HG03439 (cell line): ENCODE data around the gene KLC1.
"Not testable (repeated sequence)": the region's sequence is repeated elsewhere in the genome, so short reads cannot be mapped to it uniquely, and the experiment has no call there.

Experiments
- ATAC-seq: cut with Tn5 transposase; IDR thresholded peaks from one replicate; pipeline ENCODE4 v1.9.1; 2021; ENCODE audit warnings: mild to moderate bottlenecking, moderate library complexity; ENCODE audit not compliant: unreplicated experiment

KLC1 gene

DNA sequence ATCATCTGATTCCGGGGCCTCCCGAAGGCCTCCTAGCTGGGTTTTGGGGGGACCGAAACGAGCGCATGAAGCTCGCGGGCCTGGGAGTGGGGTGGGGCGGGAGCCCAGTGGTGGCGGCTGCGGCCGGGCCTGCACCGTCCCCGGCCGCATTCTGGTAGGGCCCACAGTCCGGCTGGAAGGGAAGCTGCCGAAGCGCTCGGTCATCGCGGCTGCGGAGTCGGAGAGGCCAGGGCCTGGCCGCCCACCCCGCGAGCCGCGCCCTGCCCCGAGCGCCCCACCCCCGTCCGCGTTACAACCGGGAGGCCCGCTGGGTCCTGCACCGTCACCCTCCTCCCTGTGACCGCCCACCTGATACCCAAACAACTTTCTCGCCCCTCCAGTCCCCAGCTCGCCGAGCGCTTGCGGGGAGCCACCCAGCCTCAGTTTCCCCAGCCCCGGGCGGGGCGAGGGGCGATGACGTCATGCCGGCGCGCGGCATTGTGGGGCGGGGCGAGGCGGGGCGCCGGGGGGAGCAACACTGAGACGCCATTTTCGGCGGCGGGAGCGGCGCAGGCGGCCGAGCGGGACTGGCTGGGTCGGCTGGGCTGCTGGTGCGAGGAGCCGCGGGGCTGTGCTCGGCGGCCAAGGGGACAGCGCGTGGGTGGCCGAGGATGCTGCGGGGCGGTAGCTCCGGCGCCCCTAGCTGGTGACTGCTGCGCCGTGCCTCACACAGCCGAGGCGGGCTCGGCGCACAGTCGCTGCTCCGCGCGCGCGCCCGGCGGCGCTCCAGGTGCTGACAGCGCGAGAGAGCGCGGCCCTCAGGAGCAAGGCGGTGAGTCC is at the start of gene KLC1:
Gene KLC1 (plus strand): TSS at position 528 of the 819 bp plus-strand sequence. CDS start 25,354 bp downstream, outside the sequence.
- ATAC-seq = peak; percentile 70

DNA sequence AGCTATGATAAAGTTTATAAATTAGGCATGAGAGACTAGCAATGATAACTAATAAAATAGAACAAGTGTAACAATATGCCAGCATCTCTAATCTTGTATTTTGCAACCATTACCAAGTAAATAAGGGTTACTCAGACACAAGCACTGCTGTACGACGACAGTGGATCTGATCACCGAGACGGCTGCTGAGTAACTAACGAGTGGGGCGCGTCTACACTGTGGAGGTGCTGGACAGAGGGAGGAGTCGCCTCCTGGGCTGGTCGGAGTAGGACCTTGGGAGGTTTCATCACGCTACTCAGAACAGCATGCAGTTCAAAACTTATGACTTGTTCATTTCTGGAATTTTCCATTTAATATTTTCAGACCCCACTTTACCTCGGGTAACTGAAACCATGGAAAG is 47.8 kb upstream of the KLC1 start:
- ATAC-seq = no peak

DNA sequence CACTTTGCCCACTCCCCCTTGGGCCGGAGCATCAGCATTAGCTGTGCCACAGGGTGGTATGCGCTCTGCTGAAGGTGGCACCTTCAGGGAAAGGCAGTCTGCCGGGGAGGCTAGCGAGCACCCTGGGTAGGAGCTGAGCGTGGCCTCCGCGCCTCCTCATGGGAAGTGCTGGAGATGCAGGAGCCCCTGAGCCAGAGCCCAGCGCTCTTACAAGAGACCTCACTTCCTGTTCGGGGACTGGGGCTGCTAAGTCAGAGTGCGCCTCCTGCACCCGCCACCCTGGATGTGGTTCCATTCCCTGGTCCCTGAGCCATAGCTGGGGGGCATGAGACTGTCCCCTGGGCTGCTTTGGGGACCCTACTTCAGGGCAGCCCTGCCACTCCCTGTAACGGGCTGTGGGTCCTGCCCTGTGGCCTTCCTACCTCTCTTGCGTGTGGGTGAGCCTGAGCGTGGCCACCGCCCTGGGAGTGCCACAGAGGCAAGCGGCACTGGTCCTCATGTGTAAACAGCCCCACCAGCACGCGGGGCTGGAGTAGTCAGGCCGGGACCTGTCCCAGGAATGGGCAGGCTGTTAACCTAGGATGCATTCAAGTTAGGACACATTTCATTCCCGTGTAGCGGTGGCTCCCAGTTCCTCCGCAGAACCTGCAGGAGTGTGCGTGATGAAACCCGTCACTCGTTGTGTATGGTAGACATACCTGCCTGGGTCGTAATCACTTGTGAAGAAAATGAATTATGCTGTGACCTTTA is 46.9 kb upstream of the KLC1 start:
- ATAC-seq = no peak

DNA sequence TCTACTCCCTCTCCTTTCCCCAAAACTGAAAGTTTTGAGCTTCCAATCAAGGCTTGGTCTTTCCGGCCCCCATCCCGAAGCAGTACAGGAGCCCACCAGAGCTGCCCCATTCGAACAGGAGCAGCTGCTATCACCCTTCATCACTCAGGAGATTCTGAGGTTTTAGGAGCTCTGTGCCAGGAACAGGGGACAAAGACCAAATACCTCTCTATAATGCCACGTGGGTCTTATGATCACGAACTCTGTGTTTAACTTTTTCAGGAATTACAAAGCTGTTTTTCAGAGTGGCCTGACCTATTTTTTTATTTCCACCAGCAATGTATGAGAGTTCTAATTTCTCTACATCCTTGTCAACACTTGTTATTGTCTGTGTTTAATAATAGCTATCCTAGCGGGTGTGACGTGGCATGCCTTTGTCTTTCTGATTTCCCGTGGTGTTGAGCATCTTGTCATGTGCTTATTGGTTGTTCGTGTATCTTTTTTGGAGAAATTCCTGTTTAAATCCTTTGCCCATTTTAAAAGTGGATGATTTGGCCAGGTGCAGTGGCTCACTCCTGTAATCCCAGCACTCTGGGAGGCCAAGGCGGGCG is 44.6 kb upstream of the KLC1 start:
- ATAC-seq = no peak

DNA sequence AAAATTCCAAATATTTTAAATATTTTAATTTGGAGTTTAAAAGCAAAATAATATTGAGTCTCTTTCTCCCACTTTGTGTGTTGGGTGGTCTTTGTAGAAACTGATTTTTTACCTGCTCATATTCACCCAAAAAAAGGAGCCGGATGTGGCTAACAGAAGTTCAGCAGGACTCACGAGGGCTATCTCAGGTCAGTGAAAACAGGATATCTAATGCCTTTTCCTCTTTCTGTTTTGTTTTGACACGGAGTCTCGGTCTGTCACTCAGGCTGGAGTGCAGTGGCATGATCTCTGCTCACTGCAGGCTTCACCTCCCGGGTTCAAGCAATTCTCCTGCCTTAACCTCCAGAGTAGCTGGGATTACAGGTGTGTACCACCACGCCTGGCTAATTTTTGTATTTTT is 35.4 kb upstream of the KLC1 start:
- peak; percentile 85 for ATAC-seq

DNA sequence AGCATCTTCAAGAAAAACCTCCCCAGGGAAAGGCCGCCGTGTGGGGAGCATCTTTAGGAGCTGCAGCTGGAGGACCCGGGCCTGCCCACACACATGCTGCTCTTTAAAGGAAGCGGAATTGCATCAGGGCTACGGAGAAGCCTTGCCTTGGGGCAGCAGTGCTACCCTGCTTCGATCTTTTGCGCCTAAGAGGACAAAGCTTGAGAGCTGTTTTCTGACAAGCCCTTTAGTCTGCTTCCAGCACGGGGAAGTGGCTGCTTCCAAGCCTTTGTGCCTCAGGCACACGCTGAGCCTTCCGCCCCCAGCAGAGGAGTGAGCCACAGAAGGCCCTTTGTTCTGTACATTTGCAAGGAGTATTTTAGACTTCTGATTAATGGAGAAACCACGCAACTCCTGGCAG is 34.7 kb upstream of the KLC1 start:
- ATAC-seq = no peak

DNA sequence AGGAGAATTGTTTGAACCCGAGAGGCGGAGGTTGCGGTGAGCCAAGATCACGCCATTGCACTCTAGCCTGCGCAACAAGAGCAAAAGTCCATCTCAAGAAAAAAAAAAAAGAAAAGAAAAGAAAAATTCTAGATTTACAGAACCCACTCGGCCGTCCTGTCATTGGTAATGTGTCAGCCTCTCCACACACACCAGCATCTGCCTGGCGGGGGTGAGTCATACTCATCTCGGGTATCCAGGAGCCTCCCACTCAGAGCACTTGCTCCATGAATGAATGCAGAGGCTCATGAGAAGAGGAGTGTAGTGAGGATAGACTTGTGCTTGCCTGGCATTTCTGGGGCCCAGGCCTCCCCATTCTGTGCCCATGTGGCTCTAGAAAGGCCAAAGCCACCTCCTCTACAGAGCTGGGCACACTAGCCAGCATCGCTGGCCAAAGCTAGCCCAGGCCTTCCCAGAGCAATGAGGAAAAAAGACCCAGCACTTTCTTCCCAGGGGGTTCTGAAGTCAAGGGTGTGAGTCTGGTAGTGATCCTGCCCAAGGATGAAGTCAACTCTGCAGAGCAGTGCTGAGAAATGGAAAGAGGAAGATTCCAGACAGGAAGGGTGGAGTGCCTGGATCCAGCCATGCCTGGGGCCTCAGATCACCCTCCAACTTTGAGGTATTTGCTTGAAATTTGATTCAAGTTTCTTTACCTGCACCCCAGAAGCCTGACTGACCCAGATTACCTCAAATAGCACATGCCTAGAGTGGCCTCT is 31.2 kb upstream of the KLC1 start:
- ATAC-seq = no peak

DNA sequence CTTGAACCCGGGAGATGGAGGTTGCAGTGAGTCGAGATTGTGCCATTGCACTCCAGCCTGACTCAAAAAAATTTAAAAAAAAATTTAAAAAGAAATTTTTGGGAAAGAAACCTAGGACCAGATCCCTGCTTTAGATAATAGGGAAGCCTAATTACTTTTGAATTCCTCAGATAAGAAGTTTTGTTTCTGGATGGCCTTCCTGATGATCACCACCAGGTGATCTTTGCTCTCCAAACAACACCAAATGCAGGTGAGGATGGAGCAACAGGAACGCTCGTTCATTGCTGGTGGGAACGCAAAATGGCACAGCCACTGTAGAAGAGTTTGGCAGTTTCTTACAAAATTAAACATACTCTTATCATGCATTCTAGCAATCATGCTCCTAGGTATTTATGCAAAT is 28.5 kb upstream of the KLC1 start:
- no peak for ATAC-seq

DNA sequence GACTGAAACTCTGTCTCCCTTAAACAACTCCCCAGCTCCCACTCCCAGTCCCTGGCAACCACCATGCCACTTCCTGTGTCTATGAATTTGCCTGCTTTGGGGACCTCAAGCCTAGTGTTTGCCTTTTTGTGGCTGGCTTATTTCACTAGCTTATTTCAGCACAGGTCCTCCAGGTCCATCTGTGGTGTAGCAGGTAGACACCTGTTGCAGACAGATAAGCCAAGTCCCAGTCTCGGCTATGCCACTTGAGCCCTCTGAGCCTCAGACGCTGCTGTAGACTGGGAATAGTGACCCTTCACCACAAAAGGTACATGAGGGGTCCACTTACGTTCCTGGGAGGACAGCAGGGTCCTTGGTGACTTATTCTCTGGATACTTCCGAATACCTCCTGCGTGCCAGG is 24.4 kb upstream of the KLC1 start:
- ATAC-seq = no peak

DNA sequence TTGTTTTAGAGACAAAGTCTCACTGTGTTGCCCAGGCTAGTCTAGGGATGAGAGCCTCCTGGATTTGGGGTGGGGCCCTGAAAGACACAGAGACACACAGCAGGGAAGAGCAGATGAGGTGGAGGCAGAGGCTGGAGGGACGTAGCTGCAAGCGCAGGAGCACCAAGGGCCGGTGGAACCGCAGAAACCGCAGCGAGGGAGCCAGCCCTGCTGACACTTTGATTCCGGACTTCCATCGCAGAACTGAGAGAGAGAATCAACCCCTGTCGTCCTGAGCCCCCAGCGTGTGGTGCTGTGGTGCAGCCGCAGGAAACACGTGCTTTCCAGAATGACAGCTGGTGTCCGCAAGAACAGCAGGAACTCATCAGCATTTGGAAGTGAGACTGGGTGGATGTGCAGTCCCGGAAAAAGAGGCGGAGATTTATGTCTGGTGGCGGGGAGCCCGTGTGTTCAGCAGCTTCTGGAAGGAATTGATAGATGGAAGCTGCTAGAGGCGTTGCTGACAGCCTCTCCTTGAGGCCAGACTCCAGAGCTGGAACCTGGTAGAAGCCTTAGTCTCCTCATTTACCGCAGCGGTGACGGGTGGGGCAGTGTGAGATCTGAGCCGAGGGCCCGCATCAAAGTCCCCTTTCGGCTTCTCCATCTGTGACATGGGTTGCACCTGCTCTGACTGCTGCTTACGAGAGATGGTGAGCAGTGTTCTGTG is 21.9 kb upstream of the KLC1 start:
- peak; percentile 69 for ATAC-seq

DNA sequence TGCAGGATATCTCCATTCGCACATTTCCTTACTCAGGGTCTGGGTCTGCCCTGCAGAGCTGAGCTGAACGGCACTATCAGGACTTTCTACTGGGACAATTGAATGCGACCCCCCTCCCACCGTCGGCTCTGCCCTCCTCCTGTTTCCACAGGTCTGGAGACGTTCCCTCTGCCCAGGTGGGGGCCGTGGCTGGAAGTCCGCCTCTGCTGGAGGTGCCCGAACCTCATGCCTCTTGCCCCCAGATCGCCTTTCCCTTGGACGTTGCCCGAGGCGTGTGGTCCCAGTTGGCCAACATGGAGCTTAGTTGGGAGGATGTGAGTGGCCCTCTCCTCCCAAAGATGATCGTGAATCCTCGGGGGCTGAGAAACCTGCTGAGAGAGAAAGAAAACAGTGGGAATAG is 21.2 kb upstream of the KLC1 start:
- no peak for ATAC-seq

DNA sequence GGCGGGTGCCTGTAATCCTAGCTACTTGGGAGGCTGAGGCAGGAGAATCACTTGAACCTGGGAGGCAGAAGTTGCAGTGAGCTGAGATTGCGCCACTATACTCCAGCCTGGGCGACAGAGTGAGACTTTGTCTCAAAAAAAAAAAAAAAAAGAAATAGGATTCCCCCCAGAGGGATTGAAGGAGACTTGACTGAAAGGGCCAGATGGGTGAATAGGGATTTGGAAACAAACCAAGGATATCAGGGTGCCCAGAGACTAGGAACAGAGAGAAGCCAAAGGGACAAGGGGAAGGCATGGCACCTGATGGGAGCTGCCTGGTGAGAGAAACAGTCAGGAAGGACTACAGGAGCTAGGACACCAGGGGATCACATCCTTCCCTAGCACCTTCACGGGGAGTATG is 19.9 kb upstream of the KLC1 start:
- not testable (repeated sequence) for ATAC-seq

DNA sequence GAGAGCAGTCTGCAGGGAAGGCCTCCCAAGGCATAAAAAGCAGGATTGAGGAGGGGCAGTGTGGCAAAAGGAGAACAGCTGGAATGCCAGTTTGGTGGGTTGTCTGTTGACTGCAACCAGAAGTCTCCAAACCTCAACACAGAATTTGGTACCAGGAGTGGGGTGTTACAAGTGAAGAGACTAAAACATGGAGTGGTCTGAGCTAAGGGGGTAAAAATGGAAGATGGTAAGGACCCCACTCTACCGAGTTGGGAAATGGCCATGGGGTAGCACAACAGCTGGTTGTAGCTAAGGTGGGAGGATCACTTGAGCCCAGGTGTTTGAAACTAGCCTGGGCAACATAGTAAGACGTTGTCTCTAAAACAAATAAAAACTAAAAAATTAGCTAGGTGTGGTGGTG is 17.8 kb upstream of the KLC1 start:
- no peak for ATAC-seq

DNA sequence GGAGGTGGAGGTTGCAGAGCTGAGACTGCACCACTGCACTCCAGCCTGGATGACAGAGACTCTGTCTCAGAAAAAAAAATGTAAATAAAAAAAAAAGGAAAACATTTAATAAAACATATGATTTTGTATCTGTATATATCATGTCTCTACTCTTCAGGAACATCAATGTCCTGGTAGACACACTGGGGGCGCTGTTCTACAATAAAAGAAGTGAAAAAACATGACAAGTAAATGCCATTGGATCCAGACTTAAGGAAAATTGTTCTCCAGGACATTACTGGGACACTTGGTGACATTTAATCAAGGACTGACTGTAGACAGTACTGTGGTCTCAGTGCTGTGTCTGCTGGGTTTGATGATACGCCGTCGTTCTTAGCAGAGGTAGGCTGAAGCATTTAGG is 15.5 kb upstream of the KLC1 start:
- no peak for ATAC-seq

DNA sequence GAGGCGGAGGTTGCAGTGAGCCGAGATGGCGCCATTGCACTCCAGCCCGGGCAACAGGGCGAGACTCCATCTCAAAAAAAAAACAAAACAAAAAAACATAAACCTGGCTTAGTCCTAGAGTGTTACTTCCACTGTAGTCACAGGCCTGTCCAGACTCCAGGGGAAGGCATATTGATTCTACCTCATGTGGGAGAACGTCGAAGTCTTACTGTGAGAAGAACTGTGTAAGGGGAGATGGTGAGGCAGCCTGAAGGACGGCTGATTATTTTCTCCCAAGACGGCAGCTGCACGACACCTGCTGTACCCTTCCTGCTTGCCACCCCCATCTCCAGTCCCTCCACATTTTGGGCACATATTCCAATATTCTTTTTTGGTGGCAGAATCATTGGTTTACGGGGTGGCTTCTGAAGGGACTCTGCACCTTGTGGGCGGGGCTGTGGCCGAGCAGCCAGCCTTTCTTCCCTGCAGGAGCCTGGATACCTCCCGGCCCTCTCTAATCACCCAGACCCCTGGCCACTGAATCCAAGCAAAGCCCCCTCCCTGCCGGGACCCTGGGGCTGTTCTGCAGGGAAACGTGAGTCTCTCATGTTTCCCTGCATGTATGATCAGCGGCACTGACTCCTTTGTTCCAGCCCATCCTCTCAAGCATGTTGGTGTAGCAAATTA is 12.2 kb upstream of the KLC1 start:
- ATAC-seq = no peak

DNA sequence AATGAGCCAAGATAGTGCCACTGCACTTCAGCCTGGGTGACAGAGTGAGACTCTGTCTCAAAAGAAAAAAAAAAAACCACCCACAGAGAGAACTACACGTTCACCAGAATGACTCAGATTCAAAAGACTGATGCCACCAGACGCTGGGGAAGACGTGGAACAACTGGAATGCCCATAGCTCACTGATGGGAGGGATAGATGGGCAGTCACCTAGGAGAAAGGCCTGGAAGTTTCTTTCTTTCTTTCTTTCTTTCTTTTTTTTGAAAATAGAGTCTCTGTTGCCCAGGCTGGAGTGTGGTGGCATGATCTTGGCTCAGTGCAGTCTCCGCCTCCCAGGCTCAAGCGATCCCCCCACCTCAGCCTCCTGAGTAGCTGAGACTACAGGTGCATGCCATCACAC is 10.0 kb upstream of the KLC1 start:
- no peak for ATAC-seq

DNA sequence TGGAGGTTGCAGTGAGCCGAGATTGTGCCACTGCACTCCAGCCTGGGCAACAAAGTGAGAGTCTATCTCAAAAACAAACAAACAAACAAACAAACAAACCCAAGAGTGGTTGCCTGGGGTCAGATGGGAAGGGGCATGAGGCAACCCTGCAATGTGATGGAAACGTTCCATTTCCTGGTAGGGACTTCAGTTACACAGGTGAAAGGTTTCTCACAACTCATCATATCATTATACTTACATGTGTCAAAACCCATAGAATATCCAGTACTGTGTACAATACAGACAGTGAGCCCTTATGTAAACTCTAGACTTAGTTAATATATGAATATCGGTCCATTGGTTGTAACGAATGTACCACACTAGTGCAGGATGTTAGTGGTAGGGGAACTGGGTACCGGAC is 7.2 kb upstream of the KLC1 start:
- ATAC-seq = no peak

DNA sequence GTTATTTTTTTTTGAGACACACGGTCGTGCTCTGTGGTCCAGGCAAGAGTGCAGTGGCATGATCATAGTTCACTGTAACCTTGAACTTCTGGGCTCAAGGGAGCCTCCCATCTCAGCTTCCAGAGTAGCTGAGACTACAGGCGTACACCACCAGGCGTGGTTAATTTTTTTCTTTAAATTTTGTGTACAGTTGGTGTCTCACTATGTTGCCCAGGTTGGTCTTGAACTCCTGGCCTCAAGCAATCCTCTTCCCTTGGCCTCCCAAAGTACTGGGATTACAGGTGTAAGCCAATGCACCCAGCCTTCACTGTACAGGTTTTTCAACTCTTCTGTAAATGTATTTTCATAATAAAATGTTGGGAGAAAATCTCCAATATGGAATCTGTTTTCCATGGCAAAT is 5.7 kb upstream of the KLC1 start:
- no peak for ATAC-seq

DNA sequence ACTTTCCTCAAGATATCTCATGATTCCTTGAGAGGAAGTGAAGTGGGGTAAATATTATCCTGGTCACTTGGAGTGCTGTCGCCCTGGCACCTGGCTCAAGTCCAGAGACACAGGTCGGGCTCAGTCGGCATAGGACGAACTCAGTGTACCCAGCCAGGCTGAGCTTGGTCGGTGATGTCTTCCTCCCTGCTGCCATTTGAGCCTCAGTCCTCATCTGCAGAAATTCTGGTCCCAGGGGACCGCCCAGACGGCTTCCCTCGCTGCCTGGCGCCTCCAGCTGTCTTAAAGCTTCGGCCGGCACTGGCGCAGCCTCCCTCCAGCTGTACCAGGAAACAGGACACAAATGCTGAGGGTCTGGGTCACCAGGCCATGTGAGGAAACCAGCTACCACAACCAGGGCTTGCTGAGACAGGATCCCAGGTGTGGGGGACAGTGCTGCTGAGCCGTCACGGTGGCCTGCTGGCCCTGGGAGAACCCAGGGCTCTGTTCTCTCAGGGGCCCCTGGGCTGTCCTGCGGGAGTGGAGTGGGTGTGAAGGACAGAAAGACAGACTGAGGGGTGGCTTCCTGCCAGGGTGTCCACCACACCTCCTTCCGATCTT is 5.0 kb upstream of the KLC1 start:
- no peak for ATAC-seq

DNA sequence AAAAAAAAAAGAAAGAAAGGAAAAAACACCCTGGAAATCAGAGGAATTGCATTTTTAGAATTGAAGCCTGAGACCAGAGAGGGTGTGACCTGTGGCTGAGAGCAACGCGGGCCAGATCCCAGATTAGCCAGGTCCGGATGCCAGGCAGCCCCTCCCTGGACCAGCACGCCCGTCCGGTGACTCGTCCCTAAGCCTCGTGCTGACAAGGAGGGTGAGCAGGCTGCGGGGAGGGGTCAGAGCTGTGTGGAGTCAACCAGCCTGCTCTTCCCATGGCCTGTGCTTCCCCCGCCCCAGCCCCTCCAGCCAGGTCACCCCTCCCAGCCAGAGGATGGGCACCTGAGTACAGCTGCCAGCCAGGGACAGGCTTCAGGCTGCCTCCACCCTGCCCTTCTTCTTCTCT is 4.2 kb upstream of the KLC1 start:
- ATAC-seq = no peak
